Ishikawa (cell line): ENCODE data around the gene NDUFB5.

Source experiments
- CEBPB ChIP-seq: IDR thresholded peaks from 2 replicates; pipeline ENCODE4 v1.6.1; 2012
- CREB1 ChIP-seq: IDR thresholded peaks from 2 replicates; pipeline ENCODE4 v1.6.1; 2012; ENCODE audit warnings: low read depth
- EGR1 ChIP-seq: IDR thresholded peaks from 2 replicates; pipeline ENCODE4 v1.6.1; 2012
- EP300 ChIP-seq: IDR thresholded peaks from 2 replicates; pipeline ENCODE4 v1.6.1; 2012; ENCODE audit warnings: borderline replicate concordance
- FOXM1 ChIP-seq: IDR thresholded peaks from 2 replicates; pipeline ENCODE4 v1.6.1; 2012; ENCODE audit warnings: low read depth, borderline replicate concordance
- MAX ChIP-seq: IDR thresholded peaks from 2 replicates; pipeline ENCODE4 v1.6.1; 2012
- NFIC ChIP-seq: IDR thresholded peaks from 2 replicates; pipeline ENCODE4 v1.6.1; 2012
- RAD21 ChIP-seq: IDR thresholded peaks from 2 replicates; pipeline ENCODE4 v1.6.1; 2012; ENCODE audit warnings: low read depth
- TAF1 ChIP-seq: IDR thresholded peaks from 2 replicates; pipeline ENCODE4 v1.6.1; 2012; ENCODE audit warnings: low read depth, mild to moderate bottlenecking
- TCF12 ChIP-seq: IDR thresholded peaks from 2 replicates; pipeline ENCODE4 v1.6.1; 2012; ENCODE audit warnings: low read depth
- TEAD4 ChIP-seq: IDR thresholded peaks from 2 replicates; pipeline ENCODE4 v1.6.1; 2012
- YY1 ChIP-seq: IDR thresholded peaks from 2 replicates; pipeline ENCODE4 v1.6.1; 2012; ENCODE audit warnings: low read depth
- ZBTB7A ChIP-seq: IDR thresholded peaks from 2 replicates; pipeline ENCODE4 v1.6.1; 2012; ENCODE audit warnings: low read depth
- TF ChIP-seq, protein P1 (sequence below): IDR thresholded peaks from 2 replicates; pipeline ENCODE4 v1.6.1; 2012
- TF ChIP-seq, protein P2 (sequence below): IDR thresholded peaks from 2 replicates; pipeline ENCODE4 v1.6.1; 2012; ENCODE audit warnings: low read depth, mild to moderate bottlenecking

NDUFB5 gene

GRCh38 chr3:179670311-179670710 is 65.7 kb downstream of the NDUFB5 start:
- TF ChIP-seq, protein P1, sequence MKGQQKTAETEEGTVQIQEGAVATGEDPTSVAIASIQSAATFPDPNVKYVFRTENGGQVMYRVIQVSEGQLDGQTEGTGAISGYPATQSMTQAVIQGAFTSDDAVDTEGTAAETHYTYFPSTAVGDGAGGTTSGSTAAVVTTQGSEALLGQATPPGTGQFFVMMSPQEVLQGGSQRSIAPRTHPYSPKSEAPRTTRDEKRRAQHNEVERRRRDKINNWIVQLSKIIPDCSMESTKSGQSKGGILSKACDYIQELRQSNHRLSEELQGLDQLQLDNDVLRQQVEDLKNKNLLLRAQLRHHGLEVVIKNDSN = no peak
- TF ChIP-seq CREB1 (no peak), YY1 (no peak), RAD21 (no peak), ZBTB7A (no peak), CEBPB (no peak), TCF12 (no peak), EP300 (no peak), NFIC (no peak), EGR1 (no peak), TEAD4 (no peak)
- TF ChIP-seq, protein P2, sequence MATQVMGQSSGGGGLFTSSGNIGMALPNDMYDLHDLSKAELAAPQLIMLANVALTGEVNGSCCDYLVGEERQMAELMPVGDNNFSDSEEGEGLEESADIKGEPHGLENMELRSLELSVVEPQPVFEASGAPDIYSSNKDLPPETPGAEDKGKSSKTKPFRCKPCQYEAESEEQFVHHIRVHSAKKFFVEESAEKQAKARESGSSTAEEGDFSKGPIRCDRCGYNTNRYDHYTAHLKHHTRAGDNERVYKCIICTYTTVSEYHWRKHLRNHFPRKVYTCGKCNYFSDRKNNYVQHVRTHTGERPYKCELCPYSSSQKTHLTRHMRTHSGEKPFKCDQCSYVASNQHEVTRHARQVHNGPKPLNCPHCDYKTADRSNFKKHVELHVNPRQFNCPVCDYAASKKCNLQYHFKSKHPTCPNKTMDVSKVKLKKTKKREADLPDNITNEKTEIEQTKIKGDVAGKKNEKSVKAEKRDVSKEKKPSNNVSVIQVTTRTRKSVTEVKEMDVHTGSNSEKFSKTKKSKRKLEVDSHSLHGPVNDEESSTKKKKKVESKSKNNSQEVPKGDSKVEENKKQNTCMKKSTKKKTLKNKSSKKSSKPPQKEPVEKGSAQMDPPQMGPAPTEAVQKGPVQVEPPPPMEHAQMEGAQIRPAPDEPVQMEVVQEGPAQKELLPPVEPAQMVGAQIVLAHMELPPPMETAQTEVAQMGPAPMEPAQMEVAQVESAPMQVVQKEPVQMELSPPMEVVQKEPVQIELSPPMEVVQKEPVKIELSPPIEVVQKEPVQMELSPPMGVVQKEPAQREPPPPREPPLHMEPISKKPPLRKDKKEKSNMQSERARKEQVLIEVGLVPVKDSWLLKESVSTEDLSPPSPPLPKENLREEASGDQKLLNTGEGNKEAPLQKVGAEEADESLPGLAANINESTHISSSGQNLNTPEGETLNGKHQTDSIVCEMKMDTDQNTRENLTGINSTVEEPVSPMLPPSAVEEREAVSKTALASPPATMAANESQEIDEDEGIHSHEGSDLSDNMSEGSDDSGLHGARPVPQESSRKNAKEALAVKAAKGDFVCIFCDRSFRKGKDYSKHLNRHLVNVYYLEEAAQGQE = no peak

GRCh38 chr3:179671309-179671708 is 66.7 kb downstream of the NDUFB5 start:
- TF ChIP-seq CREB1 (no peak), CEBPB (no peak), EP300 (no peak), ZBTB7A (no peak), TAF1 (no peak), FOXM1 (no peak), EGR1 (no peak), YY1 (no peak), RAD21 (no peak), MAX (no peak), NFIC (no peak), TCF12 (no peak), TEAD4 (no peak)
- TF ChIP-seq, protein P2 = no peak
- TF ChIP-seq, protein P1 = no peak

- TF ChIP-seq TAF1 (no peak), NFIC (no peak), RAD21 (no peak), FOXM1 (no peak)
These were observed 67.2 kb downstream of the NDUFB5 start for GRCh38 chr3:179671747-179672242.

- TF ChIP-seq ZBTB7A (no peak), NFIC (no peak), RAD21 (no peak), EP300 (no peak), MAX (no peak), TEAD4 (no peak), YY1 (no peak), CREB1 (no peak), FOXM1 (no peak), CEBPB (no peak), EGR1 (no peak), TCF12 (no peak), TAF1 (no peak)
- TF ChIP-seq, protein P2 = no peak
- TF ChIP-seq, protein P1 = no peak
These were observed 68.3 kb downstream of the NDUFB5 start for GRCh38 chr3:179672918-179673317.
